Sigmoid colon (tissue), 7 donors: ENCODE results near the gene PLEKHG3. TPM values are rescaled to one million over a fixed set of nuclear protein-coding genes. Genes with fewer than 3 reads are reported as not detected.

Experiments used
- DNase-seq: peaks from one replicate; pipeline ENCODE4 v3.0.0-alpha.2; 2019
- H3K27ac ChIP-seq, 4 donors: fragments of 200-600 bp; sonication (generic); one replicate each; pipeline ENCODE4 v1.5.1; 2016 to 2019; ENCODE audit warnings: mild to moderate bottlenecking in 1 of 4
- H3K27me3 ChIP-seq, 3 donors: fragments of 200-600 bp; sonication (generic); one replicate each; pipeline ENCODE4 v1.5.1; 2019; ENCODE audit warnings: mild to moderate bottlenecking in 1 of 3
- H3K36me3 ChIP-seq, 4 donors: fragments of 200-600 bp; sonication (generic); one replicate each; pipeline ENCODE4 v1.5.1; 2016 to 2019
- H3K4me1 ChIP-seq, 4 donors: fragments of 200-600 bp; sonication (generic); one replicate each; pipeline ENCODE4 v1.5.1; 2017 to 2019
- H3K4me3 ChIP-seq, 4 donors: fragments of 200-600 bp; sonication (generic); one replicate each; pipeline ENCODE4 v1.5.1; 2017 to 2019; ENCODE audit warnings: mild to moderate bottlenecking in 2 of 4, moderate library complexity in 1 of 4
- H3K9me3 ChIP-seq, 4 donors: fragments of 200-600 bp in 3 of 4; sonication (generic) in 3 of 4; one replicate each; pipeline versions ENCODE4 v1.5.1 to v1.6.1; 2013 to 2019
- CTCF ChIP-seq, 4 experiments: fragments of 450-650 bp in 3 of 4; fragments of 200-600 bp in 1 of 4; IDR thresholded peaks; one replicate each; pipeline ENCODE4 v1.5.1; 2016 to 2019; ENCODE audit warnings: antibody characterized with exemption in 4 of 4, mild to moderate bottlenecking in 3 of 4, moderate library complexity in 2 of 4
- EP300 ChIP-seq, 4 donors: sonication (generic); formaldehyde crosslinking; IDR thresholded peaks; one replicate each; pipeline ENCODE4 v1.6.1; 2017; ENCODE audit warnings: antibody characterized with exemption in 4 of 4
- POLR2A ChIP-seq, 2 donors: fragments of 450-650 bp; IDR thresholded peaks; one replicate each; pipeline ENCODE4 v1.6.1; 2016; ENCODE audit warnings: antibody characterized with exemption in 2 of 2, mild to moderate bottlenecking in 2 of 2, moderate library complexity in 2 of 2
- POLR2AphosphoS5 ChIP-seq, 4 donors: sonication (generic); formaldehyde crosslinking; IDR thresholded peaks; one replicate each; pipeline ENCODE4 v1.6.1; 2017; ENCODE audit warnings: antibody characterized with exemption in 4 of 4
- WGBS, 2 donors: extraction: QIAGEN DNeasy Blood & Tissue Kit; methylation state at CpG; one replicate each; pipeline ENCODE4 v1.1.7; 2013; 5-methylcytosine and 5-hydroxymethylcytosine counted together
- intact Hi-C: fragments of 100-400 bp; cut with DNase I; formaldehyde crosslinking; loops from one replicate; pipeline ENCODE4 v1.15.1; 2023
- polyA plus RNA-seq, 3 donors: library from polyadenylated mRNA; stranded (reverse); fragments of 200-250 nt; gene quantifications; one replicate each; pipeline ENCODE4 v1.2.3, GENCODE V29; 2013
- total RNA-seq, 4 donors: library from RNA; depleted of rRNA; stranded (reverse); fragments of >200 nt; gene quantifications; one replicate each; pipeline ENCODE4 v1.1.0, GENCODE V29; 2016
- donor health status: healthy with polysubstance abuse.
- donor health status: Bipolar disorder and iron deficiency.
- donor health status: healthy.

PLEKHG3 gene
- total and polyA plus RNA-seq, 7 donors = 16.9 to 67.9 (median 34.4) TPM

GRCh38 chr14:64695071-64695470 lies 9.2 kb upstream of the PLEKHG3 start:
- no peak overlapping the region for H3K4me3 ChIP-seq
- no peaks in the 10 kb centered on the region for H3K27me3 ChIP-seq
- DNase-seq = no peak
- no peaks in the 10 kb centered on the region for H3K36me3 ChIP-seq
- TF ChIP-seq POLR2A (IDR thresholded peaks at IDR 0.05) (no peak), EP300 (IDR thresholded peaks at IDR 0.05) (no peak), CTCF (IDR thresholded peaks at IDR 0.05) (no peak), POLR2AphosphoS5 (IDR thresholded peaks at IDR 0.05) (no peak)
- peaks cover 0 to 45% (median 34%) of the 10 kb centered on the region in 4 donors for H3K4me1 ChIP-seq
- no peaks in the 10 kb centered on the region for H3K9me3 ChIP-seq
- WGBS, 2 donors = 77 to 90% methylated on average over 2 of the region's 2 CpGs
- intact Hi-C loops = no loop called here
- peak overlapping the region in 2 of 4 donors; percentile 41 to 83 for H3K27ac ChIP-seq

- peaks cover 0 to 45% (median 34%) of the 10 kb centered on the region in 4 donors for H3K4me1 ChIP-seq
- no peaks in the 10 kb centered on the region for H3K27me3 ChIP-seq
- DNase-seq = no peak
- peak overlapping the region in 2 of 4 donors; percentile 18 to 25 for H3K4me3 ChIP-seq
- H3K27ac ChIP-seq = peak overlapping the region; percentile 15 to 83 (median 73)
- H3K9me3 ChIP-seq = no peaks in the 10 kb centered on the region
- intact Hi-C loops = no loop called here
- peak; percentile 43 to 76 (median 70) for TF ChIP-seq POLR2AphosphoS5 (IDR thresholded peaks at IDR 0.05)
- no peak for TF ChIP-seq CTCF (IDR thresholded peaks at IDR 0.05)
- peak in 3 of 4 donors; percentile 37 to 86 (median 73) for TF ChIP-seq EP300 (IDR thresholded peaks at IDR 0.05)
- 18 to 56% methylated on average over 4 of the region's 4 CpGs for WGBS, 2 donors
- H3K36me3 ChIP-seq = no peaks in the 10 kb centered on the region
Measured at GRCh38 chr14:64696355-64696857, 7.8 kb upstream of the PLEKHG3 start.

GRCh38 chr14:64698903-64699302 lies 5.3 kb upstream of the PLEKHG3 start:
- DNase-seq = peak; percentile 29
- peak overlapping the region in 1 of 4 donors; percentile 11 for H3K27ac ChIP-seq

GRCh38 chr14:64700290-64700689 lies 3.9 kb upstream of the PLEKHG3 start:
- DNase-seq = peak; percentile 8
- no peaks in the 10 kb centered on the region for H3K27me3 ChIP-seq
- peaks cover 0 to 39% (median 34%) of the 10 kb centered on the region in 4 donors for H3K4me1 ChIP-seq
- no peaks in the 10 kb centered on the region for H3K36me3 ChIP-seq
- TF ChIP-seq EP300 (IDR thresholded peaks at IDR 0.05) = no peak
- TF ChIP-seq POLR2A (IDR thresholded peaks at IDR 0.05) = no peak
- no peak for TF ChIP-seq CTCF (IDR thresholded peaks at IDR 0.05)
- no peak for TF ChIP-seq POLR2AphosphoS5 (IDR thresholded peaks at IDR 0.05)
- WGBS, 2 donors = 66 to 85% methylated on average over 2 of the region's 2 CpGs
- intact Hi-C loops = no loop called here
- no peak overlapping the region for H3K27ac ChIP-seq
- H3K9me3 ChIP-seq = no peaks in the 10 kb centered on the region
- no peak overlapping the region for H3K4me3 ChIP-seq

More at GRCh38 chr14:64698903-64699302, 5.3 kb upstream of the PLEKHG3 start:
- TF ChIP-seq CTCF (IDR thresholded peaks at IDR 0.05) = no peak
- TF ChIP-seq EP300 (IDR thresholded peaks at IDR 0.05) = no peak
- no peak for TF ChIP-seq POLR2A (IDR thresholded peaks at IDR 0.05)
- no peak for TF ChIP-seq POLR2AphosphoS5 (IDR thresholded peaks at IDR 0.05)
- Histone ChIP-seq H3K4me3 (no peak overlapping the region), H3K36me3 (no peaks in the 10 kb centered on the region), H3K9me3 (no peaks in the 10 kb centered on the region), H3K27me3 (no peaks in the 10 kb centered on the region), H3K4me1 (peaks cover 0 to 49% (median 41%) of the 10 kb centered on the region in 4 donors)
- 6 to 34% methylated on average over 7 of the region's 7 CpGs for WGBS, 2 donors
- intact Hi-C loops = no loop called here

GRCh38 chr14:64700894-64701293 lies 3.3 kb upstream of the PLEKHG3 start:
- intact Hi-C loops = no loop called here
- 53 to 81% methylated on average over 4 of the region's 4 CpGs for WGBS, 2 donors
- no peak for TF ChIP-seq CTCF (IDR thresholded peaks at IDR 0.05)
- no peak for TF ChIP-seq POLR2AphosphoS5 (IDR thresholded peaks at IDR 0.05)
- TF ChIP-seq POLR2A (IDR thresholded peaks at IDR 0.05) = no peak
- no peak for TF ChIP-seq EP300 (IDR thresholded peaks at IDR 0.05)
- Histone ChIP-seq H3K4me1 (peaks cover 0 to 37% (median 33%) of the 10 kb centered on the region in 4 donors), H3K27me3 (no peaks in the 10 kb centered on the region), H3K9me3 (no peaks in the 10 kb centered on the region), H3K4me3 (no peak overlapping the region), H3K27ac (no peak overlapping the region), H3K36me3 (no peaks in the 10 kb centered on the region)
- no peak for DNase-seq
